Peyer's patch (tissue), 4 donors: ENCODE results near the gene PTBP1. TPM values are rescaled to one million over a fixed set of nuclear protein-coding genes. Genes with fewer than 3 reads are reported as not detected.
A peak's percentile ranks its signal among the peaks of the same experiment; 100 is the strongest.

ENCODE experiments used
- DNase-seq, 3 donors: peaks; one replicate each; pipeline ENCODE4 v3.0.0-alpha.2; 2017 to 2019
- H3K27ac ChIP-seq, 4 donors: fragments of 200-600 bp; sonication (generic); one replicate each; pipeline ENCODE4 v1.5.1; 2016 to 2019
- H3K27me3 ChIP-seq, 2 donors: fragments of 200-600 bp; sonication (generic); one replicate each; pipeline ENCODE4 v1.5.1; 2019
- H3K36me3 ChIP-seq, 3 donors: fragments of 200-600 bp; sonication (generic); one replicate each; pipeline ENCODE4 v1.5.1; 2016 to 2019
- H3K4me1 ChIP-seq, 4 donors: fragments of 200-600 bp; sonication (generic); one replicate each; pipeline ENCODE4 v1.5.1; 2016 to 2019
- H3K4me3 ChIP-seq, 4 donors: fragments of 200-600 bp; sonication (generic); 1 replicate in 3 of 4; 2 replicates in 1 of 4; pipeline ENCODE4 v1.5.1; 2016 to 2019; ENCODE audit warnings: mild to moderate bottlenecking in 1 of 4
- H3K9me3 ChIP-seq, 4 donors: fragments of 200-600 bp; sonication (generic); one replicate each; pipeline ENCODE4 v1.5.1; 2016 to 2019; ENCODE audit warnings: mild to moderate bottlenecking in 1 of 4
- CTCF ChIP-seq, 6 experiments: fragments of 450-650 bp in 4 of 6; fragments of 200-600 bp in 2 of 6; sonication (generic) in 1 of 6; IDR thresholded peaks; one replicate each; pipeline ENCODE4 v1.5.1; 2017 to 2019; ENCODE audit warnings: antibody characterized with exemption in 6 of 6, mild to moderate bottlenecking in 3 of 6, moderate library complexity in 1 of 6
- POLR2A ChIP-seq, 2 donors: fragments of 450-650 bp; IDR thresholded peaks; one replicate each; pipeline ENCODE4 v1.5.1; 2017; ENCODE audit warnings: antibody characterized with exemption in 2 of 2, mild to moderate bottlenecking in 2 of 2, moderate library complexity in 2 of 2
- total RNA-seq, 4 donors: library from RNA; depleted of rRNA; stranded (reverse); fragments of >200 nt; gene quantifications; one replicate each; pipeline ENCODE4 v1.1.0, GENCODE V29; 2016

Gene PTBP1
- total RNA-seq, 4 donors from 2014 or later = 173 to 436 (median 229) TPM

- Histone ChIP-seq H3K4me3 (peak overlapping the region in 3 of 4 donors; percentile 41 to 63 (median 58)), H3K4me1 (peaks cover 0 to 23% (median 0%) of the 10 kb centered on the region in 4 donors), H3K27me3 (no peaks in the 10 kb centered on the region), H3K9me3 (peaks cover 0 to 11% (median 0%) of the 10 kb centered on the region in 4 donors), H3K36me3 (peaks cover 0 to 7% (median 0%) of the 10 kb centered on the region in 3 donors), H3K27ac (peak overlapping the region in 3 of 4 donors; percentile 98 to 99 (median 98))
- no peak for TF ChIP-seq CTCF (IDR thresholded peaks at IDR 0.05)
- TF ChIP-seq POLR2A (IDR thresholded peaks at IDR 0.05) = peak; percentile 86 to 88
- peak in 2 of 3 donors; percentile 90 to 92 for DNase-seq
These were observed 45.5 kb upstream of the PTBP1 start for GRCh38 chr19:751501-752341.

- TF ChIP-seq POLR2A (IDR thresholded peaks at IDR 0.05) (peak; percentile 79 to 92), CTCF (IDR thresholded peaks at IDR 0.05) (no peak)
- Histone ChIP-seq H3K27ac (peak overlapping the region; percentile 38 to 99 (median 98)), H3K9me3 (peaks cover 0 to 6% (median 0%) of the 10 kb centered on the region in 4 donors), H3K27me3 (no peaks in the 10 kb centered on the region), H3K4me3 (peak overlapping the region in 3 of 4 donors; percentile 33 to 63 (median 58)), H3K36me3 (peaks cover 0 to 18% (median 0%) of the 10 kb centered on the region in 3 donors), H3K4me1 (peaks cover 0 to 23% (median 0%) of the 10 kb centered on the region in 4 donors)
- peak in 2 of 3 donors; percentile 92 to 93 for DNase-seq
These were observed 44.4 kb upstream of the PTBP1 start for GRCh38 chr19:752652-753517.

- Histone ChIP-seq H3K36me3 (peaks cover 0 to 28% (median 0%) of the 10 kb centered on the region in 3 donors), H3K9me3 (peaks cover 0 to 14% (median 0%) of the 10 kb centered on the region in 4 donors), H3K4me1 (peaks cover 0 to 27% (median 0%) of the 10 kb centered on the region in 4 donors), H3K4me3 (peak overlapping the region in 2 of 4 donors; percentile 58 to 63), H3K27ac (peak overlapping the region in 3 of 4 donors; percentile 98 to 99 (median 98)), H3K27me3 (no peaks in the 10 kb centered on the region)
- peak in 1 of 3 donors; percentile 76 for DNase-seq
- TF ChIP-seq CTCF (IDR thresholded peaks at IDR 0.05) (no peak), POLR2A (IDR thresholded peaks at IDR 0.05) (peak in 1 of 2 donors; percentile 47)
These were observed 42.7 kb upstream of the PTBP1 start for GRCh38 chr19:754530-754929.

GRCh38 chr19:755063-755462 lies 42.2 kb upstream of the PTBP1 start:
- TF ChIP-seq CTCF (IDR thresholded peaks at IDR 0.05) (no peak), POLR2A (IDR thresholded peaks at IDR 0.05) (peak; percentile 79 to 91)
- Histone ChIP-seq H3K9me3 (peaks cover 0 to 14% (median 0%) of the 10 kb centered on the region in 4 donors), H3K4me1 (peaks cover 0 to 27% (median 0%) of the 10 kb centered on the region in 4 donors), H3K27ac (peak overlapping the region in 3 of 4 donors; percentile 98 to 99 (median 98)), H3K36me3 (peaks cover 0 to 31% (median 0%) of the 10 kb centered on the region in 3 donors), H3K27me3 (no peaks in the 10 kb centered on the region), H3K4me3 (peak overlapping the region in 2 of 4 donors; percentile 58 to 63)
- DNase-seq = peak in 2 of 3 donors; percentile 92 to 96

GRCh38 chr19:756236-756635 lies 41.0 kb upstream of the PTBP1 start:
- peaks cover 0 to 43% (median 0%) of the 10 kb centered on the region in 3 donors for H3K36me3 ChIP-seq
- peak in 1 of 3 donors; percentile 71 for DNase-seq
- peaks cover 0 to 27% (median 0%) of the 10 kb centered on the region in 4 donors for H3K4me1 ChIP-seq
- H3K9me3 ChIP-seq = peaks cover 0 to 14% (median 0%) of the 10 kb centered on the region in 4 donors
- H3K27me3 ChIP-seq = no peaks in the 10 kb centered on the region
- TF ChIP-seq CTCF (IDR thresholded peaks at IDR 0.05) (no peak), POLR2A (IDR thresholded peaks at IDR 0.05) (no peak)
- H3K4me3 ChIP-seq = peak overlapping the region in 1 of 4 donors; percentile 34
- peak overlapping the region in 2 of 4 donors; percentile 98 to 99 for H3K27ac ChIP-seq
